Measurements from ENCODE around the gene TRMT44.
A peak's percentile ranks its signal among the peaks of the same experiment; 100 is the strongest.

Gene TRMT44, protein sequence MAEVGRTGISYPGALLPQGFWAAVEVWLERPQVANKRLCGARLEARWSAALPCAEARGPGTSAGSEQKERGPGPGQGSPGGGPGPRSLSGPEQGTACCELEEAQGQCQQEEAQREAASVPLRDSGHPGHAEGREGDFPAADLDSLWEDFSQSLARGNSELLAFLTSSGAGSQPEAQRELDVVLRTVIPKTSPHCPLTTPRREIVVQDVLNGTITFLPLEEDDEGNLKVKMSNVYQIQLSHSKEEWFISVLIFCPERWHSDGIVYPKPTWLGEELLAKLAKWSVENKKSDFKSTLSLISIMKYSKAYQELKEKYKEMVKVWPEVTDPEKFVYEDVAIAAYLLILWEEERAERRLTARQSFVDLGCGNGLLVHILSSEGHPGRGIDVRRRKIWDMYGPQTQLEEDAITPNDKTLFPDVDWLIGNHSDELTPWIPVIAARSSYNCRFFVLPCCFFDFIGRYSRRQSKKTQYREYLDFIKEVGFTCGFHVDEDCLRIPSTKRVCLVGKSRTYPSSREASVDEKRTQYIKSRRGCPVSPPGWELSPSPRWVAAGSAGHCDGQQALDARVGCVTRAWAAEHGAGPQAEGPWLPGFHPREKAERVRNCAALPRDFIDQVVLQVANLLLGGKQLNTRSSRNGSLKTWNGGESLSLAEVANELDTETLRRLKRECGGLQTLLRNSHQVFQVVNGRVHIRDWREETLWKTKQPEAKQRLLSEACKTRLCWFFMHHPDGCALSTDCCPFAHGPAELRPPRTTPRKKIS

DNA sequence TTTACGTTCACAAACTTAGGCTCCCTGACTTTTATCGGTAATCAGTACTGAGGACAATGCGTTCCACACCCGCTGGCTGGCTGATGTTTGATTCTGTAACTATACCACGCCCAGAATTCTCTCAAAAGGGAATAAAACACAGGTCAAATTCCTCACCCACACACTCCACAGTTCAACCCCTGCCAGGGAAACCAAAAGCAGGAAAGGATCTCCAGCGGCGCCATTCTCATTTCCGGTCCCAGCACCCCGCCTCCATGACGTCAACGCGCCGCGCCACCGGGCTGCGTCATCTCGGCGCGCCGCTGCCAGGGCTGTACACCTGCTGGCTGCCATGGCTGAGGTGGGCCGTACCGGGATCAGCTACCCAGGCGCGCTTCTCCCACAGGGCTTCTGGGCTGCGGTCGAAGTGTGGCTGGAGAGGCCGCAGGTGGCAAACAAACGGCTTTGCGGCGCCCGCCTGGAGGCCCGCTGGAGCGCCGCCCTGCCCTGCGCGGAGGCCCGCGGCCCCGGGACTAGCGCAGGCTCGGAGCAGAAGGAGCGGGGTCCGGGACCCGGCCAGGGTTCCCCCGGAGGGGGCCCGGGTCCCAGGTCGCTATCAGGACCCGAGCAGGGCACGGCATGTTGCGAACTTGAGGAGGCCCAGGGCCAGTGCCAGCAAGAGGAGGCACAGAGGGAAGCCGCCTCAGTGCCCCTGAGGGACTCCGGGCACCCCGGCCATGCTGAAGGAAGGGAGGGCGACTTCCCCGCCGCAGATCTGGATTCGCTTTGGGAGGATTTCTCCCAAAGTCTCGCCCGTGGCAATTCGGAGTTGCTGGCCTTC lies at the start of gene TRMT44, which contains the start of gene ACOX3:
TRMT44 (plus strand) TSS at position 286 of the 820 bp plus-strand sequence; CDS start at position 332, 46 bp downstream.
ACOX3 (minus strand) TSS at position 232 of the 820 bp plus-strand sequence. CDS start 24,202 bp downstream, outside the sequence.
- DNase-seq (ENCODE audit: low read depth): peak; percentile 93

DNA sequence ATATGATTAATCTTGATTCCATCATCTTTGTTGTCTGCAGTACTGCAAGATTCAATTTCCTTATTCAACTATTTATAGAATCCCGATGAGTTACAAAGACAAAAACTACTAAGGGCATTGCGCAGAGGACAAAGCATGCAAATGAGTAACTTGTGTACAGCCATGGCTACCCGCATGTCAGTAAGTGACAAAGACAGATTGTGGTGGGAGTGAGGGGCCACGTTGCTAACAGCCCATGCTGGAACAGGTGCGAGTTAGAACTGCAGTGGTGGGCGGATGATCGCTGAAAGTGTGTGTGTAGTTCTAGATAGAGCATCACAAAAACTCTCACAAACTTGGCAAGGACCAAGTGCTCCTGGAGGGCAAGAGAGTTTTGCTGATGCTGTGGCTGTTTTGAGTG lies 49.5 kb upstream of the TRMT44 start:
- no peak for DNase-seq (ENCODE audit: low read depth)

DNA sequence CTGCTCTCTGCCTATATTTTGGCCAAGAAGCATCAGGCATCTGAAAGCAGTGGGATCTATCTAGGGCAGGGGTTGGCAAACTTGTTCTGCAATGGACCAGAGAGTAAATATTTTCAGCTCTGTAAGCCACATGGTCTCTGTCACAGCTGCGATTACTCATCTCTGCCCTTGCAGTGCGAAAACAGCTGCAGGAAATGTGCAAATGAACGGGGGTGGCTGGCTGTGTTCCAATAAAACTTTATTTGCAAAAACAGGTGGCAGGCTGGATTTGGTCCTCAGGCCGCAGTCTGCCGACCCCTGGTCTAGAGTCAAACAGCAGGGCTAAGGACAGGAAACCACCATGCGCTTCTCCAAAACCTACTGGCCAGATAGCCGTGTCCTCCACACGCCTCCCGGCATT lies 48.6 kb upstream of the TRMT44 start:
- no peak for DNase-seq (ENCODE audit: low read depth)

DNA sequence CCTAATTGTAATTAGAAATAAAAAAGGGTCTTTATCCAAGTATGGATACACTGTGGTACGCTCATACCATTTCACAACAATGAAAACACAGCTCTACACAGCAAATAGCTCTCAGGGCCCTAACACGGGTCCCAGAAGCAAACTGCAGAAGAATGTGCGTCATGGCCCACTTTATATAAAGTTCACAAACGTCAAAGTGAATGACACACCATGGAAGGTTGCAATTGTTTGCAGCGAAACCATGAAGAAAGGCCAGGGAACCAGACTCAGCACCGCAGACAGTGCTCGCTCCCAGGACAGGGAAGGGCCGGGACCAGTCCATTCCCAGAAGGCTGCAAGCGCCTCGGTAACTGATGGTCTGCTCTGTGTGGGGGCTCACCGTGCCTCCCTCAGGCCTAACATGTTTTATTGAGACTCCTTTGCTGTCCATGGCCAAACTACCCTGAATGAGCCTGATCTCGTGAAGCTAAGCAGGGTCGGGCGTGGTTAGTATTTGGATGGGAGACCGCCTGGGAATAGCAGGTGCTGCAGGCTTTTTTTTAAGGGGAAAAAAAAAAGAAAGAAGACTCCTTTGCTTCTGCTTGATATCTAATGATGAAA lies 47.9 kb upstream of the TRMT44 start:
- no peak for DNase-seq (ENCODE audit: low read depth)

DNA sequence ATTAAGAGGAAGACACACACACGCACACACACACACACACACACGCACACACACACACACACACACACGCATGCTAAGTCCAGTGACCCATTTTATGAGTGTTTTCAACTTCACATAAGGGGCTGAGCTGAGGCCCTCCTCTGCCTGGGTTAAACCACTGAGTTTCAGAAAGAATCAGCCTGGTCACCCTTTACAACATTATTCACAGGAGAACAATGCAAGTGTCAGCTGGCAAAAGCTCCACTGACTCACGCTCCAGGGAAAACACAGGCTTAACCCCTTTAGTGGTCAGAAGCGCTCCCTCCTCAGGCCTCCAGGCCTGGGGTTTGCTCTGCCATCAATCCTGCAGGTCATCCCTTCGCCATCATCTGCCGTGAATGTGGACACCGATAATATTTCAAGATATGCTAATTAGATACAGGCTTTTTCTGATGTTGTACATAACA lies 47.0 kb upstream of the TRMT44 start:
- no peak for DNase-seq (ENCODE audit: low read depth)

DNA sequence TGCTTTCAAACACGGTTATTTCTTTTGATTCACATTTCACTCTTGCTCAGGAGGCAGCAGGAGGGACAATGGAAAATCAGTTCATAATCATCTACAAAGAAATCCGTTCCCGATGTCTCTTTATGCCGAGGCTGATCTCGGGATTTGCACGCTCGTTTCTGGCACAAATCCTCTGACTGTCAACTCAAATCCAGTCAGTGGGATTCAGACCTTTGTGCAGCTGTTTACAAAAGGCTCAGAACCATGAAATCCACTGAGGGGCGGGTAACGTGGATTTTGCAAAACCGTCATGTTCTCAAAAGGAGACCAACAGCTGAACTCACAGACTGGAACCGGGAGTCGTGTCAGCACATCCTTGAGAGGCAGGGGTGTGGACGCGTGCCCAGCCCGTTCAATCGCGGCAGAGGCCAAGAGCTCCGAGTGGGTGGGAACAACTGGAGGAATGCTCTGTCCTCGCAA lies 46.5 kb upstream of the TRMT44 start:
- no peak for DNase-seq (ENCODE audit: low read depth)

DNA sequence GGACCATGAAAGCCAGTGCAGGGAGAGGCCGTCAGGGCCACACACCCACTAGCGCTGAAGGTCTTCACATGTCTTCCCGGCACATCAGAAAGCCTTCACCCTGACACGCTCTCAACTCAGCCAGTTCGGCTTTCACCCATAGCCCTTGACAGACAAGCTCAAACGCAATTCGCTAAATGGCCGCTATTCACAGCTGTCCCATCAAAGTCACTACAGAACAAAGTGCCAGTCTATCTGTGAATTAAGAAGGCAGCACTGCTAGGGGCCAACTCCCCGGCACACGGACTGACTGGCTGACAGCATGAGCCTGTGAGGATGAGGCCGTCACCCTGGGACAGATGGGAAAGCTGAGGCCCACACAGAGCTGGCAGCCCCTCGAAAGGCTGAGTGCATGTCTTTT lies 45.8 kb upstream of the TRMT44 start:
- DNase-seq (ENCODE audit: low read depth): no peak

DNA sequence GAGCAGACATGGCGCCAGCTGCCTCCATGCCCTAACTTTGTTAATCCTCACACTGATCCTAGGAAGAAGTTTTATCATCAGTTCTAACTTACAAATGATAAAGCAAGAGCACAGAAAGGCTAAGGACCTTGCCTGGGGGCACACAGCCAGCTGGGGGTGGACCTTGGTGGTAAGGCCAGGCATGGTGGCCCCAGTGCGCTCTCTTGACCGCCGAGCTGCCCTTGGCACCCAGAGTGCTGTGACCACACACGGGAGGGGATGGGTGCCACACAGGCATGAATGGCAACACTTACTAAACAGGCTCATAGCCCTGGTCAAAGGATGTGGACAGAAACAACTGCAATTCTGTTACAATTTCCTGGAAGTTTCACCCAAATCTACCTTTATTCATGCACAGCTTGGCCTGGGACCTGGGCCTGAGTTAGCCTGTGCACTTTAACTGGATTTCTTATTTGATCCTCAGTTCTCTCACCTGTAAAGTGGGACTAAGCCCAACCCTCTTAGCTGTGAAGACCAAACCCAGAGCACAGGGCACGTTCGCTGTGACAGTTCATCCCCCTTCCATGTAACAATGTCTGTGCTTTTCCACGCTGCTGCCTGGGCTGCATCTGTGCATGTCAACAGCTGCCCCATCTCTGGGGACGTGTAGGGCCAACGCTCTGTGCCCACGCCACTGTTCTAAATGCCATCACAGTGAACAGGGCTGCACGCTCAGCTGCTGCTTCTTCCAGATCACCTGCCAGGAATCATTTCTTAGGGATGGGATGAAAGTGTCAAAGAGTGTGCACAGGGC lies 44.9 kb upstream of the TRMT44 start:
- no peak for DNase-seq (ENCODE audit: low read depth)

DNA sequence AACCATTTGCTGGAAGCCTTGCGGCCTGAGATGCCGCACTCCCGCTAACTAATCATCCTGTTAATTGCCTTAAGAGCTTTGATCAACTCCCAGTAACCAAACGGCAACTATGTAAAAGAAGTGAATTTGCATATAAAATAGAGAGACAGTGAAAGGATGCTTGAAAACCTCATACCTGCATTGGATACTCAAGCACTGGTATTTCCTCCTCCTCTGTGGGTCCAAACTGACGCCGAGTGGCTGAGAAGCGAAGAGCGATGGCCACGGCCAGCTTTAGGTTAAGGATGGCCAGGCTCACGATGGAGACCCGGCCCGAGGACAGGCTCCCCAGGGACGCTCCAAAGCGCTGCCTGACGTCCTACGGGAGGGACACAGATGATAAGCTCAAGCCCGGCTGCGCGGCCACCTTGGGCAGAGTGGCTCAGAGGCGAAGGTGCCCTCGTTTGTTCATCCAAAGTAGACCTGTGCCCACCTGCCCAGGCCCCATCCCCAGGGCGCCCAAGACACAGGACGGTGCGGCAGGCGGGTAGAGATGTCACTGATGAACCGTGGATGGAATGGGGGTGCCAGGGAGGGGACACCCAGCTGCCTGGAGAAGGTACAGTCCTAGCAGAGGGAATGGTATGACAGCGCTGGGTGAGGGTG lies 43.7 kb upstream of the TRMT44 start:
- DNase-seq (ENCODE audit: low read depth): no peak

DNA sequence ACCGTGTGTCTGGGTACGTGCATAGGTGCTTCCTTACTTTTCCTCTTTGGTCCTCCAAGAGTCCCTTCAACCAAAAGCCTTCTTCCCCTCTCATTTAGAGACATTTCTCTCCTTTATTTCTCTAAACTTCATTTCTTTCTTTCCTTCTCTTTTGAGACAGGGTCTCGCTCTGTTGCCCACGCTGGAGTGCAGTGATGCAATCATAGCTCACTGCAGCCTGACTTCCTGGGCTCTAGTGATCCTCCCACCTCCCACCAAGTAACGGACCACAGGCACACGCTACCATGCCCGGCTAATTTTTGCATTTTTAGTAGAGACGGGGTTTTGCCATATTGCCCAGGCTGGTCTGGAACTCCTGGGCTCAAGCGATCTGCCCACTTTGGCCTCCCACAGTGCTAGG lies 42.2 kb upstream of the TRMT44 start:
- no peak for DNase-seq (ENCODE audit: low read depth)

DNA sequence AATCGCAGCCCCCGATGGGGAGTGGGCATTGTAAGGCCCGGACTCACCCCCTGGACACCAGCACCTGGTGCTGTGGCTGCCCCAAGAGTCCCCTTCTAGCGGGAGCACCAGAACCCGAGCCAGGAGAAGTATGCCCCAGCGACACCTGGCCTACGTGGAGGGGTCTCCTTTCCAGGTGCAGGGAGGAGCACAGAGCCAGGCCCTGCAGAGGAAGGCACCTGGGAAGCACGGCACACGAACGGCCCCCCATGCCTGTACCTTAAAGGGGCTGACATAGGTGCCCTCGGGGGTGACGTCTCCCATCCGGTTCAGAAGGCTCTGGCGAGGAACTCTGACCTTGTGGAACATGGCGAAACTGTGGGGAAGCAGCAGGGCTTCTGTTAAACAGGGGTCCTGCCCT lies 41.3 kb upstream of the TRMT44 start:
- DNase-seq (ENCODE audit: low read depth): no peak

DNA sequence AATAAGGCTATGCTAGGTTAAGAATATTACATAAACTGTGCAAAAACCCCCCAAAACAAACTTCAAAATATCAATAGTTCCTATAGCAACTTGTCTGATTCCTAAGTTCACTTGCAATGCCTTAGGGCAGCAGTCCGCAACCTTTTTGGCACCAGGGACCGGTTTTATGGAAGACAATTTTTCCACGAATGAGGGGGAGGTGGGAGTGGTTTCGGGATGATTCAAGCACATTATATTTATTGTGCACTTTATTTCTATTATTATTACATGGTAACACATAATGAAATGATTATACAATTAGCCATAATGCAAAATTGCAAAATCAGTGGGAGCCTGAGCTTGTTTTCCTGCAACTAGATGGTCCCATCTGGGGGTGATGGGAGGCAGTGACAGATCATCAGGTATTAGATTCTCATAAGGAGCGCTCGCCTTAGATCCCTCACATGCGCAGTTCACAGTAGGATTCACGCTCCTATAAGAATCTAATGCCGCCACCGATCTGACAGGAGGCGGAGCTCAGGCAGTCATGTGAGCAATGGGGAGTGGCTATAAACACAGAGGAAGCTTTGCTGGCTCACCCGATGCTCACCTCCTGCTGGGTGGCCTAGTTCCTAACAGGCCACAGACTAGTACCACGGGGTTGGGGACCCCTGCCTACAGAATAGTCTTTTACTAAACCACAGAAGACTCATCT lies 39.8 kb upstream of the TRMT44 start:
- DNase-seq (ENCODE audit: low read depth): no peak

DNA sequence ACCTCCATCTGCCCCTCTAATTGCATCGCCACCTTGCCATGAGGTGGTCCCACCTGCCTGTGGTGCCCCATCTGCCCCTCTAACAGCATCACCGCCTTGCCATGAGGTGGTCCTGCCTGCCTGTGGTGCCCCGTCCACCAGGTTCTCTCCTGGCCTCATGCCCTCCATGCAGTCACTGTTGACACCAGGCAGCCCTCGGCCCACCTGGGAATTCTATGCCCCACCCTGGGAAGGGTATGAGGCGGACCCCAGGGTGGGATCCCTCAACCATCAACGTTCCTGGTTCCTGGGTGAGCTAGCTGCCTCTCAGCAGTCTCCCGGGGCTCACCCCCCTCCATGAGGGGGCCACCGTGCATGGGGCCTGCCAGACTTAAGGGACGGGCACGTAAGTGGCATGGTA lies 38.9 kb upstream of the TRMT44 start:
- DNase-seq (ENCODE audit: low read depth): no peak

DNA sequence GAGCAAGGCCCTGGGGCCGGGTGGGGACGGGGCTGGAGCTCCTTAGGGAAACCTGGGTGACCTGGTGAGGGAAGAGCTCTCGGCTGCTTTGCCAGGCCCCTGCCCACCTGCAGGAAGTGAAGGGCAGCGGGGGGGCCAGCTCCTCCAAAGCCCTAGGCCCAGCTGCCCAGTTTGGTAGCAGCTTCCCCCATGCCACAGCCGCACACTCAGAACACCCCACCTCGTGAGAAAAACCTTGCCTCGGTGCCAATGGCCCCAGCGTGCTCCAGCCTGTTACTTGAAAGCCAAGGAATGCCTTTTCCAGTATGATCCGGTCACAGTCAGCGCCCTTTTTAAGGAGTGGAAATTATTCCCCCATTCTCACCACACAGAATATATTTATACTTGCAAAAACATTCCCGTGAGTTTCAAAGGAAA lies 38.4 kb upstream of the TRMT44 start:
- DNase-seq (ENCODE audit: low read depth): no peak

DNA sequence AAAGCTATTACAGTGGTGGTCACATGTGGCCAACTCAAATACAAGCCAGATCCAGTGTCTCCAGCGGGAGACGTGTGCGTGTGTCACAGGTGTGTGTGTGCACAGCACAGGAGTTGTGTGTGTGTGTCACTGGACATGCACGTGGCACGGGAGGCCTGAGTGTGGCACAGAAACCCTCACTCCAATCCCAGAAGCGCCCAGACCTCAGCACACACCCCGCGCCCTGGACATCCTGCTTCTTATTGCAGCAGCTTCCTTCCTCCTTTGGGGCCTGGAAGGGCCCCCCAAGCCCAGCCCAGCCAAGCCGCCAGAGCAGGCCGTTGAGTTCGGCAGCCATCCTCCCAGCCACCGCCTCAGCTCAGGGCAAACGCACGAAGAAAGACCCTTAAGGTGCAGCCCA lies 37.9 kb upstream of the TRMT44 start:
- DNase-seq (ENCODE audit: low read depth): no peak

DNA sequence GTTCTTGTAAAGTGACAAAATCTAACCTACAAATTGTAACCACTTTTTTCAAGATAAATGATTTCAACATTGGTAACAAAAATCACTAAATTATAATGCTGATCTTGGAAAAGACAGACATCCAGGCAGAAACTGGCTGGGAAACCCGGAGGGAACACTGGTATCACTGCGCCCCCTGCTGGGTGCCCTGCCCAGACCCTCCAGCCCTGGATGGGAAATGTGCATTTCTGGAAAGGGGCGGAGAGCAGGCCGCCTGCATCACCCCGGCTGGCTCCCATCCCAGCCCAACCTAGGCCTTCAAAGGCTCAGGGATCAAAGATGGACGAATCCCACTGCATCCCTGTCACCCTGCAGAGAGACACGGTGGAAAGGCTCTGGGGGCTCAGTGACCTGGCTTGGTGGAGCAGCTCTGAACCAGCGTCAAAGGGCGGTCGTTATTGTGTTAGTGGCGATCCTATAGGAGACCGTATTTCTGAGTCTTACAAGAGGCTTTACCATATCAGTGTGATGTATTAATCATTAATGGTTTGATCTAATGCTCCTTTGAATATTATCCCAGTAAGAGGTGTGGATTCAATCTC lies 37.3 kb upstream of the TRMT44 start:
- DNase-seq (ENCODE audit: low read depth): peak; percentile 6

DNA sequence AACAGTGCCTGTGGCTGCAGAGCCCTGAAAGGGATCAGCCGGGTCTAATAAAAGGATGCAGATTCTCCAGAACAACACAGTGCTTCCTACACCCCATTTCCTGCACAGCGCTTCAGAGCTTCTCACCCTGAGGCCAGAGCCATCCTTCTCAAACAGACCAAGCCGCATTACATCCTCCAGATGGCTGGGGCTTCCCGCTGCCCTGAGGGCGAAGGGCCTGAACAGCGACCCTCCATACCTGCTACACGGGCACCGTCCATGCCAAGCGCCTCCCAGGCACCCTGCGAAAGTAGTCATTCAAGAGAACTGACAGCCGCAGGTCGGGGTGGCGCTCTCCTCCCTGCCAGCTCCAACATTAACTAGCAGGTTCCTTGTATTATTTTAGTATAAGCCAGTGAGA lies 36.6 kb upstream of the TRMT44 start:
- DNase-seq (ENCODE audit: low read depth): no peak

DNA sequence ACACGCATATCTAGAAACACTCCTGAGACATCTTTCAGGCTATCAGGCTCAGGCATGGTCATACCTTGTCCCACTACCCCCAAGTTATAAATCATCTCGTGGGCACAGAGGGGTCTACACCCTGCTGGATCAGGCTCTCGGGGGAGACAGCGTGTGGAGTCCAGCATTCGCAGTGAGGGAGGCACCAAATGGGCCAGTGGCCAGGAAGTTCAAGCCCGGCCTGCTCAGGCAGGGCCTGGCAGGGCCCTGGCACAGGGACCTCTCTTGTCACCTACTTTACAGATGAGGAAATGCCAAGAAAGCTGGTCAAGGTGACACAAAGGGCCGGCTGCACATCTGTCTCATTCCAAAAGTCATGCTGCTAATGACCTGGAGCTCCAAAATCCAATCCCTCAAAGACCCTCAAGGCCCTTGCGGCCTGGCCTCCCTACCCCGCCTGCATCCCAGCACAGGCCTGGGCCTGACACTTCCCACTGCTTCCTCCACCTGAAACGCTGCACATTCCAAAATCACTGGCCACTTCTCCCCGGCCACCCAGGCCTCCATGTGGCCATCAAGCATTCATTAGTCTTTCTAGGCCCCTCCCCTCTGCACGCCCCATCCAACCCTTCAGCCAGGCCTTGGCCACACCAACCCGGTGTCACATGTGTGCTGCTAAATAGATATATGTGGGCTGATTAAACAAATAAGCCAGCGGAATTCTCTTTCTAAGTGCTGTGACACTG lies 35.6 kb upstream of the TRMT44 start:
- DNase-seq (ENCODE audit: low read depth): no peak

DNA sequence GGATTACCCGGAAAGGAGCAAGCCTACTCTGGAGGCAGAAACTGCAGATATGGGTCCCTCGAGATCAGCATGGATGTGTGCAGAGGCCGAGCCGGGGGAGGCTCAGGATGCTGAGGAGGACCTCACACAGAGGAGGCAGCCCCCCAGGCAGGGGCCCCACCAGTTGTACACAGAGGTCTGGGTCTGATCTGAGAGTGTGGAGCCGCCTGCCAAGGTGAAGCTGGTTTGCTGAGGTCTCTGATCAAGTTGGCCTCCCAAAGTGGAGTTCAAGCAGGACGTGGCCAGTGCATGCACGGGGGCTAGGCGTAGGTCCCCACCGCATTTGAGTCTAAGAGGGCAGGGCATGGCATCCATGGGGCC lies 35.1 kb upstream of the TRMT44 start:
- DNase-seq (ENCODE audit: low read depth): no peak
